GM20431 (cell line): Measurements from ENCODE around the gene DBH.
"Not testable (repeated sequence)": the region's sequence is repeated elsewhere in the genome, so short reads cannot be mapped to it uniquely, and the experiment has no call there.

Source experiments
- in situ Hi-C: fragments of 300-500 bp; cut with MseI, MboI; formaldehyde crosslinking; loops from one replicate; pipeline ENCODE4 v1.15.0; 2020; ENCODE audit warnings: low sequenced_read_pairs; ENCODE audit not compliant: unreplicated experiment

Gene DBH

DNA sequence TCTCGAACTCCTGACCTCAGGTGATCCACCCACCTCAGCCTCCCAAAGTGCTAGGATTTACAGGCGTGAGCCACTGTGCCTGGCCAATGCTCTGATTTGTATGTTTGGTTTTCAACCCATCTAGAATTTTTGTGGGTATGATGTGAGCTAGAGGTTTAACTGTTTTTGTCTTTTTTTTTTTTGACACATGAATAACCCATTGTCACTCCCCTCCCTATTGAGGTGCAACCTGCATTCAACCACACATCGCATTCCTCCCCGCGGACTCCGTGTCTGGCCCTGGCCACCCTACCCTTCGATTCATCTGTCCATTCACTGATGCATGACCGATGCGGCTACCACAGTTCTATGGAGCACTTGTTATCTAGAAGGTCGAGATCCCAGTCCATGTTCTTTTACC, 17.4 kb upstream of the DBH start:
- in situ Hi-C loops: no loop called here

GRCh38 chr9:133619791-133620190, 16.4 kb upstream of the DBH start:
- in situ Hi-C loops: no loop called here

DNA sequence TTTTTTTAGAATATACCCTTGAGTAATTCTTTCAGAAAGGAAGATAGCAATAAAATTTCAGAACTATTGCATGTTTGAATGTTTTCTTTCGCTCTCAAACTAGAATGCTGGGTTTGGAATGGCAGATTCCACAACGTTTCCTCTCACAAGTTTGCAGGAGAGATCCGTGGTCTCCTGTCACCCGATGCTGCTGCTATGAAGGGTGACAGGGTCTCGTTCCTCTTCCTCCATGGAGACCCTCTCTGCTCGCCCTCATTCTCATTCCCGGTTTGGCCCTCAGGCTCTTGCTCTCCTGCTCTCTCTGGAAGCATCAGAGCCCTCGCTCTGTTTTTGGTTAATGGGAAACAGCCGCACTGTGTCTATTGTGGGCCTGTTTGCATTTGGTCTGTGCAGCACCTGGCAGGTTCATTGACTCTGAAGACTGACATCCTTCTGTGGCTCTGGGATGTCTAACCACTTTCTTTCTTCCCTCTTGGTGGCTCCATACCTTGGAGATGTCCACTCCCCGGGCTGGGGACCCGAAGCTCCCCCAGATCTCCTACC, 14.4 kb upstream of the DBH start:
- in situ Hi-C loops: no loop called here

DNA sequence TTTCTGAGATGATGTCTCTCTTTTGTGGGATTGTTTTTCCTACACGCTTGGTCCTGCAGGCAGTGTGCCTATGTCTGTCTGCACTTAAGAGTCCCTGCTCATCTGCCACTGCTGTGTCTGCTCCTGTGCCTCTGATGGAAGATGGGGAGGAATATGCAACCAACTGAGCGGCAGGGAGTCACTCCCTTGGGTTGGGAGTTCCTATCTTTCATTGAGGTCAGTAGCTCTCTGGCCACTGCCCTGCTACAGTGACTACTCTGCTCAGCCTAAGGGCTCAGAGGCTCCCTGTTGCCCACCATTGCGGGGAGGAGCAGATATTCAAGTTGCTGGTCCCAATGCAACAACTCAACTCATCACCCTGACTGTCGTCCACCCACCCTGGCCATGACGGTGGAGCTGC, 13.6 kb upstream of the DBH start:
- in situ Hi-C loops: no loop called here

- in situ Hi-C loops: not testable (repeated sequence)
These were observed 10.2 kb upstream of the DBH start for GRCh38 chr9:133626008-133626407.

DNA sequence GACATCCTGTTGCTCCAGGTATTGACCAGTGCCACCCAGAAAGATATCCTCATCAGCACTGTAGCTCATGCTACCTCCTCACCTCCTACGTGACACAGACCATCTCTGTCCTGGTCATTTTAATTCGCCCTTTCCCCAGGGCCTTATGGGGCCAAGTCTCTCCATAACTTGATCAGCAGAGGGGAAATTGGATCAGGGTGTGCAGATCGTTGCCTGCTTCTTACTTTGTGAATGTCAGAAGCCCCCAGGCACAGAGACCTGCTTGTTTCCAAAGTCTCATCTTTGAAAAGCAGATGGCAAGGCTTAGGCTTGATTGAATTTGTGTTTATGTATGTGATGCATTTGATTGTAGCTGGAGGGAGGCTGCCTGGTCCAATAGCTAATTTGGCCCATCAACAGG, 8.8 kb upstream of the DBH start:
- in situ Hi-C loops: no loop called here

DNA sequence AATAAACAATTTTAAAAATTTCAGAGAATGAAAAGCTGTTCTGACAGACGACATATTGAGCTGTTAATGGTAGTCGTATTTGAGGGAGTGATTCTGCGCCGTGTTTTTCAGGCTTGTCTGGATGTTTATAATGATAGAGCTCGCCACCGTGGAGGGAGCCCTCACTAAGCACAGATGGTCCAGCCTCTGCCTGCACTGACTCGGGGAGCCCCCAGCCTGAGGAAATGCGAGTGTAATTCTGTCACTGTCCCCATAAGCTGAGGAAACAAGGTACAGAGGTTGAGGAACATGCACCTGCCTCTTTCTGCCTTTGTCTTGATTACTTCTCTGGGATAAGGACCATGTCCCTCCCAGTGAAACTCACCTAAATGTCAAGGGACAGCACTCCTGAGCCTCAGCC, 7.4 kb upstream of the DBH start:
- in situ Hi-C loops: no loop called here

GRCh38 chr9:133629221-133630110, 6.7 kb upstream of the DBH start:
- in situ Hi-C loops: no loop called here

DNA sequence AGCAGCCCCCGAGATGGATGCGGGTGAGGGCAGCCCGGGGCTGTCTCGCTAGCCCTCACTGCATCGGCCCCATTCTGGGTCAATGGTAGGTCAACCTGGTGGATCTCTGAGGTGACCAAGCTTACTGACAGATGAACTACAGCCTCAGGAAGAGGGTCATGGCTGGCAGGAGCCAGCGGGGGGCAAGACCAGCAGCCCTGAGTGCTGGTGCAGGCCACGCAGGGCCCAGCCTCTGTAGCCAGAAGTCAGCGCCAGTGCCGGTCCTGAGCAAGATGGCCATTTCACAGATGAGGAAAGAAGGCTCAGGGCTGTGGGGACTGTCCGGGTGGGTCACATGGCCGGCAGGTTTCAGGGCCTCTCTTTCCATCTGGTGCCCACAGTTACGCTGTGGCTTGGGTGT, 5.1 kb upstream of the DBH start:
- in situ Hi-C loops: no loop called here

GRCh38 chr9:133632806-133633680, 3.1 kb upstream of the DBH start:
- in situ Hi-C loops: no loop called here

DNA sequence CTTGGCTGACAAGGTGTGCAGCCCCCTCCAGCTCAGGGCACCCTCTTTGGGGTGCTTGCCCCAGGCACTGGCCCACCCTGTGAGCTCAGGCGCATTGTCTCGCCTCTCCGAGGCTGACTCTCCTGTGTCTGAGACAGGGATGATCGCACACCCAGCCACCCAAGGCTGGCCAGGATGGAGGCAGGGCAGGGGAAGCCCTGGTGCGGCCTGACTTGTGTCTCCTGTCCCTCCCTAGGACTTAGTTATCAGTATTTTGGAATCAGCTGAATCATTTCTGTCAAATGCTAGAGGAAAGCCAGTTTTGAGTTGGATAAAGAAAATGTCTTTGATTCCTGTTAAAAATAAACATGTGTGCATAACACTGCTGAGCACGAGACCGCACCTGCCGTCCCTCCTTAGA, 2.5 kb upstream of the DBH start:
- in situ Hi-C loops: no loop called here

- in situ Hi-C loops: no loop called here
These were observed 2.0 kb upstream of the DBH start for GRCh38 chr9:133634081-133634691.

DNA sequence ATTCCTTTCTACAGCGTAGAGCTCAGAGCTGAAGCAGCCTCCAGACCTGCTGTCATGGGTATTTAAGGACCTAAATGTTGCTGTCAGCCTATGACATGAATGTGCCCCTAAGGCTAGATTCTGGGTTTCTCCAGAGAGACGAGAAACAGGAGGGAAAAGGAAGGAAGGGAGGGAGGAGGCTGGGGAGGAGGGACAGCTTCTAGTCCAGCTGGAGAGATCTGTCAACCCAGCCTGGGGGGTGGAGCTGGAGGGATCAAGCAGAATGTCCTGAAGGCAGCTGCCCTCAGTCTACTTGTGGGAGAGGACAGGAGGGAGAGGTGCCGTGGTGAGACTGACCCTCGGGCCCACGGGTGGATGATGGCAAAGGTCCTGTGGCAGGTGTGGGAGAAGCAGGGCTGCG, 1.1 kb upstream of the DBH start:
- in situ Hi-C loops: no loop called here

DNA sequence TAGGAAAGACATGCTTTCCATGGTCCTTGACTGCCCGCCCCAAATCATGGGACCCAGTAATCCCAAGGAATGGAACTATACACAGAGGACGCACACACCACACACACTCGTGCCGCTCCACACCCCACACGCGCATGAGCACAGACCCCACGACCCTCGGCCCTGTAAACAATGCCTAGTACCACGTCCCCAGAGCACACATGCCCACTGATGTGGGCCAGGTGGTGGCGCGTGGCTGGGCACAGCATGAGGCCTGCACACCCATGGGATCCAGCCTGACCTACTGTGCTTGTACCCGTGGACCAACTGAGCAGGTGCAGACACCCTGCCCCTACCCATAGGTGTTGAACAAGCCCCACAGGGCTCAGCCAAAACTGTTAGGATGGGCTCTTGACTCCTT, 739 bp downstream of the DBH start:
- in situ Hi-C loops: no loop called here

DNA sequence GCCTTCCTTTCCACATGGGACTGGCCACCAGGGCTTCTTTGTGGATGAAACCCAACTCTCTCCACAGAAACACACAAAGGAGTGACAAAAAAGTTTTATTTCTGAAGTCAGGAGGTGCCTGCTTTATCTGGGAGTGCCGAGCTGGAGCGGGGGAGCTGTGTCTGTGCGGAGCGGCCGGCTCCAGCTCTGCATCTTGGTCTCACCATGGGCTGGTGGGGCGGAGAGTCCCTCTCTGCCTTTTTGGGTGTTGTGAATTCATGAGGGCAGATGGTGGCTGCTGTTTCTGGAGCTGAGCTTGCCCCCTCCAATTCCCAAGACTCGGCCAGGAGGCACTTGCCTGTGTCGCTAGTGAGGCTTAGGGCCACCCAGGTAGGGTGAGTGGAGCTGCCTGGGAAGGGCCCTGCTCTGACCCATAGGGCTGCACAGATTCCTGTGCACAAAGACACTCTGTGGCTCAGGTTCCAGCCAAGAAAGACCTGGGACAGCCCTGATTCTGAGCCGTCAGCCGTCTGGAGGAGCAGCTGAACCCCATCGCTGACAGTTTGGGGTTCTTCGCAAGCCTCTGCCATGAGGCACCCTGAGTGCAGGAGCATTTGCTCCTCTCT, 1.4 kb downstream of the DBH start:
- in situ Hi-C loops: no loop called here

DNA sequence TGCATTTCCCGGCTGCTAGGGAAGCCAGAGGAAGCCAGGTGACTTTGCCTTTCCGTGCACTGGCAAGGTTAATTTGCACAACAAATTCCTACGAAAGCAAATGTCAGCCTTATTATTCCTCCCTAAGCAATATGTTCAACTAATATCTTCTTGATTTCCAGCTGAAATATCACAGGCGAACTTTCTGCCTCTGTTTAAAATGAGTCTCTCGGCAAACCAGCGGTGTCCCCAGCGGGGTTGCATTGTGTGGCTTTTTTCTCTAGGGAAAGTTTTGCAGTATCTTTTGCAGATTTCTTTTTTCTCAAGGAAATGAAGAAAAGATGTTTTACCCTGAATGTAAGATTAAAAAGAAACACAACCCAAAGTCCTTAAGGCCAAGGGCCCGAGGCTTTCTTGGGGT, 1.9 kb downstream of the DBH start:
- in situ Hi-C loops: no loop called here

GRCh38 chr9:133638711-133639110, 2.5 kb downstream of the DBH start:
- in situ Hi-C loops: no loop called here

DNA sequence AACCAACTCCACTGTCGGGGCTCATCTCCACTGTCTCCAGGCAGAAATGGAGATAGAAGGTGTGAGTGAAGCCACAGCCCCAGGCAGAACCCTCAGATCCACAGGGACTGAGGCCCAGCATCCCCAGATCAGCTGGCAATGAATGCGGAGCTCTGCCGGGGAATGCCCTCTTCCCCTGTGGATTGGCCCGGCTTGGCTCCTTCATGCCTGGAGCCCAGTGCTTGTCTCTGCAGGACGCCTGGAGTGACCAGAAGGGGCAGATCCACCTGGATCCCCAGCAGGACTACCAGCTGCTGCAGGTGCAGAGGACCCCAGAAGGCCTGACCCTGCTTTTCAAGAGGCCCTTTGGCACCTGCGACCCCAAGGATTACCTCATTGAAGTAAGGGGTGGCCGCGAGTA, 3.5 kb downstream of the DBH start:
- in situ Hi-C loops: no loop called here

DNA sequence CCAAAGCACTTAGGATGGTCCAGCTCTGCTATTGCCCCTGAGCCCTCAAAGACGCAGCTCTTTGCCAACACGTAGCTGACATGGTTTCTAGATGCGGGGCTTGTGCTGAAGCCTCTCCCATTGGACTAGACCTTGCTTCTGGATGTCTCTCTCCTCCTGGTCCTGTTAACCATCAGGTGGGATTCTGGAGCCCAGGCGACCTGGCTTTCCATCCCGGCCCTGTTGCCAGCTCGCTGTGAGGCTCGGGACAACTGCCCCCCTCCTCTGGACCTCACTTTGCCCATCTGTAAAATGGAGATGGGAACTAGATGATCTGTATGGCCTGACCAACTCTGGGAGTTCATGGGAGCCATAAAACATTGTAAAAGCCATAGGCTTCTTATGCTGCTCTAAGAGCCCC, 4.0 kb downstream of the DBH start:
- in situ Hi-C loops: no loop called here
